ENCODE results near the gene NECAP2. TPM values are rescaled to one million over a fixed set of nuclear protein-coding genes. Genes with fewer than 3 reads are reported as not detected.
"Not testable (repeated sequence)": the region's sequence is repeated elsewhere in the genome, so short reads cannot be mapped to it uniquely, and the experiment has no call there.

NECAP2 gene
- total RNA-seq, 1 donor from 2014 or later = 17.8 TPM

DNA sequence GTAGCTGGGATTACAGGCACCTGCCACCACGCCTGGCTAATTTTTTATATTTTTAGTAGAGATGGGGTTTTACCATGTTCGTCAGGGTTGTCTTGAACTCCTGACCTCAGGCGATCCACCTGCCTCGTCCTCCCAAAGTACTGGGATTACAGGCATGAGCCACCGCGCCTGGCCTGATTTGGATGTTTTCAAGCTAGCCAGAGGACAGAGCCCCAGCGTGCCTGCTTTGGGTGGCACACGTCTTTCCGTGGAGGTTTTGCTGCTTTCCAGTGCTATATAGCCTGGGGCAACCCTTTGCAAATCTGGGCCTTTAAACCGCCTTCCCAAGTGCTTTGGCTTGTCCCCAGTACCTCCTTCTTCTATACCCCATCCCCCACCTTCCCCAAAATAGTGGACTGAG lies 15.6 kb downstream of the NECAP2 start:
- not testable (repeated sequence) for DNase-seq (ENCODE audit: low spot score); ATAC-seq

DNA sequence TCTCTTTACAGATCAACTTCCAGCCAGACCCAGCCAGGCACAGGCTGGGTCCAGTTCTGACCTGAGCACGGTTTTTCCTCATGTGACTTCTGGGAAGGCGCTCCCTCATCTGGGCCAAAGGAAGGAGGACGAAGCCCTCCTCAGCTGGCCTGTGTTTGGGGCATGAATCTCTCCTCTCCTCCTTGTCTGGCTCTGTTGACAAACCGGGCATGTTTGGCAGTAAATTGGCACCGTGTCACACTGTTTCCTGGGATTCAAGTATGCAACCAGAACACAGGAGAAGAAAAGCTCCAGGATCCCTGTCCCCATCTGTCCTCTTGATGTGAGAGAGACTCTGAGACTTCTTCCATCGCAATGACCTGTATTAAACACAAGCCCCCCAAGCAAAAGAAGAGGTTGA lies 18.3 kb downstream of the NECAP2 start:
- ATAC-seq = no peak
- DNase-seq (ENCODE audit: low spot score) = no peak

DNA sequence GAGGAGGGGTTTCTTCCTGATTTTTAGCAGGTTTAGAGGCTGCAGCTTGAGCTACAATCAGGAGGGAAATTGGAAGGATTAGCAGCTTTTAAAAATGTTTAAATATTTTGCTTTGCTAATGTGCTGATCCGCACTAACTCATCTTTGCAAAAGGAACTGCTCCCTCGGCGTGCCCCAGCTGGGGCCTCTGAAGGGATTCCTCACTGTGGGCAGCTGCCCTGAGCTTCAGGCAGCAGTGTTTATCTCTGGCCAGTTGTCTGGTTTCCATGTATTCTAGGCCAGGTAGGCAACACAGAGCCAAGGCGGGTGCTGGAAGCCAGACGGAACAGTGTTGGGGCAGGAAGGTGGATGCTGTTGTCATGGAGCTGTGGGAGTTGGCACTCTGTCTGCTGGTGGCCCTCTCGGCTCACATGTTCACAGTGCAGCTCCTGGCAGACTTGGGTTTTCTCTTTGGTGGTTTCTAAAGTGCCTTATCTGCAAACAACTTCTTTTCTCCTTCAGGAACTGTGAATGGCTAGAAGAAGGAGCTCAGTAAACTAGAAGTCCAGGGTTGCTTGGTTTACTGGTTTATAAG lies 18.9 kb downstream of the NECAP2 start:
- DNase-seq (ENCODE audit: low spot score) (no peak), ATAC-seq (no peak)

DNA sequence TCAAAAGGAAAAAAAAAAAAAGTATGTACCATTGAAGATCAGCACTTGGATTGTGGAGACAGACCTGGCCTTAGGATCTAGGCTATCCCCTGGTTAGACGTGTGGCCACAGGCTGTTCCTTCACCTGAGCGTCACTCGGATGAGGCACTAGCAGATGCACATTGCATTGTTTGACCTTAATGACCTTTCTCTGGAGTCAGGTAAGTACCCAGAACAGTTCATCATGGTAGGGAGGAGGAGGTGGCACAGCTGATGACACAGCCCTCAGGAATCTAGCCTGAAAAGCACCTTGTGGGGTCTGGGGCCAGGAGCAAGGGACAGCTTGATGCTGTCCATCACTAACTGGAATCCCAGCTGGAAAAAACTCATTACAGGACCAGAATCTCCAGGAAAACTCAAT lies 21.2 kb downstream of the NECAP2 start:
- DNase-seq (ENCODE audit: low spot score) (no peak), ATAC-seq (no peak)

DNA sequence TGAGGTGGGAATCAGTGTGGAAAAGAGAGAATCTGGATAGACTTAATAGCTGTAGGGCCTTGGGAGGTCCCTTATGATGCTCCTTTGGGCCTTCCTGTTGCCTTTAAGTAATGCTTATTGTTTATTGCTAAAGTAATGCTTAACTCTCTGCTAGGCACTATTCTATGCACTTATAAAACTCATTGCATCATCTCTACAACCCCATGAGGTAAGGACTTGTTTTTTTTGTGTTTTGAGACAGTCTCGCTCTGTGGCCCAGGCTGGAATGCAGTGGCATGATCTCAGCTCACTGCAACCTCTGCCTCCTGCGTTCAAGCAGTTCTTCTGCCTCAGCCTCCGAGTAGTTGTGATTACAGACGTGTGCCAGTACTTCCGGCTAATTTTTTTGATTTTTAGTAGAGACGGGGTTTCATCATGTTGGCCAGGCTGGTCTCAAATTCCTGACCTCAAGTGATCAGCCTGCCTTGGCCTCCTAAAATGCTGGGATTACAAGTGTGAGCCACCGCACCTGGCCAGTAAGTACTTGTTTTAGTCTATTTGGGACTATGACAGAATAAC lies 22.3 kb downstream of the NECAP2 start:
- ATAC-seq = no peak
- DNase-seq (ENCODE audit: low spot score) = no peak

DNA sequence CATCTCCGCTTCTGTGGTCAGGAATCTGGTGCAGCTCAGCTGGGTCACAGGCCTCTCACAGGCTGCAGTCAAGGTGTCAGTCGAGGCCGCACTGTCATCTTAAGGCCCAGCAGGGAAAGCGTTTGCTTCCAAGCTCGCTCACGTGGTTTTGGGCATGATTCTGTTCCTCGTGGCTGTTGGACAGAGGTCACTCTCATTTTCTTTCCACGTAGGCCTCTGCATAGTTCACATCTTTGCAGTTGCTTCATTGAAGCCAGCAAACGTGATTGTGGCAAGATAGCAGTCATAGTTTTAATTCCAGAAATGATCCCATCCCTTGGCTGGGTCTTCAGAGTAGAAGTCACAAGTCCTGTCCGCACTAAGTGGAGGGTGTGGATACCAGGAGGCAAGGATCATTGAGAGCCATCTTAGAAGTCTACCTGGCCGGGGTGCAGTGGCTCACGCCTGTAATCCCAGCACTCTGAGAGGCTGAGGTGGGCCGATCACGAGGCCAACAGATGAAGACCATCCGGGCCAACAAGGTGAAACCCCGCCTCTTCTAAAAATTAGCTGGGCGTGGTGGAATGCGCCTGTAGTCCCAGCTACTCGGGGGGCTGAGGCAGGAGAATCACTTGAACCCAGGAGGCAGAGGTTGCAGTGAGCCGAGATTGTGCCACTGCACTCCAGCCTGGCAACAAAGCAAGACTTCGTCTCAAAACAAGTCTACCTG lies 24.5 kb downstream of the NECAP2 start:
- DNase-seq (ENCODE audit: low spot score) (no peak), ATAC-seq (no peak)

DNA sequence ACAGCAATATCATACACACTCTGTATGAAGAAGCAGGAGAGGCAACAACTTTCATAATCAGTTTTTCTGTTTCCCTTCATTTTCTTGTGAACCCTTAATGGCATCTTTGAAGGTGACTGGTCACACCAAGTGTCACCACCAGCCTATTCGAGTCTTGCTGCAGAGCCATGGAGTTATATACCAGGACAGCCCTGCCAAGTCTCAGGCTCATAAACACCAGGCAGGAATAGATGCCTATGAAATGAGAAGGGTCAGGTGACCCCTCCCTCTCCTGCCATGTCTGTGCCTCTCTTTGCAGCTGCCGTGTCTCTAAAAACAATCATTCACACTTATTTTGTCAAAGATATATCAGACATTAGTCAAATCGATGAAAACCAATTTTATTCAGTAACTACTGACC lies 28.0 kb downstream of the NECAP2 start:
- DNase-seq (ENCODE audit: low spot score) (no peak), ATAC-seq (no peak)

DNA sequence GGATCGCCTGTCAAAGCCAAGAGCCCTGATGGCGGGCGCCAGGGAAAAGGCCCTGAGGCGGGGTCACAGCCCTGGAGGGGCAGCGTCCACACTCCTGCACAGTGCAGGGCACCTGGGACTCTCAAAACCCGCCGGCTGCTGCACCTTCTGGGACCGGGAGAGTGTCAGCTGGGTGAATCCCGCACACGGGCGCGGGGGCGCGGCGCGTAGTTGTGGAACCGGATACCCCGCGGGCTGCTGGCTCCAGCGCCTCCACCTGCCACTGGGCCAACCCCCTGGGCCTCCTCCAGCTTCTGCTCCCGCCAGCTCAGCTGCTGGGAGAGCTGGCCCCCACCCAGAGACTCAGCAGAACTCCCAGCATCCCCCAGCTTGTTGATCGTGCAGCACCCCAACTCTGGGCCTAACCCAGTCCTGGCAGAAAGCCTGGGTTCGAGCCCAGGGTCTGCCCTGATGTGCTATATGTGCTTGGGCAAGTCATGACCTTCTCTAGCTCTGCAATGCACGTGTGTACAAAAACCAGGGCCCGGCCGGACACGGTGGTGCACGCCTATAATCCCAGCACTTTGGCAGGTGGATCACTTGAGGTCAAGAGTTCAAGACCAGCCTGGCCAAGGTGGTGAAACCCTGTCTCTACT lies 33.8 kb downstream of the NECAP2 start:
- ATAC-seq (no peak), DNase-seq (ENCODE audit: low spot score) (no peak)

DNA sequence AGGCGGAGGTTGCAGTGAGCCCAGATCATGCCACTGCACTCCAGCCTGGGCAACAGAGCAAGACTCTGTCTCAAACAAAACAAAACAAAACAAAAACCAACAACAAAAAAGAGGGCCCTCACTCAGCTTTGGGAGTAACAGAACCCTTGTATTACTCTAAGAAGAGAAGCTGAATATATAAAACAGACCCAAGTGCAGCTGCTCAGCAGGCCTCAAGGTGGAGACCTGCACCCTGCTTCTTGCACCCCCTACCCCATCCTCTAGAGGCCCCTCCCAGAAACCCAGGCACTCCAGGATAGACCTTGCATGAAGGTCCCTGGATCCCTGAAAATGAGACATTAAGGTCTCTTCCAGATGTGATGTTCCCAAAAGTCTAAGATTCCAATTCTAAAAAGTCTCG lies 34.4 kb downstream of the NECAP2 start:
- not testable (repeated sequence) for DNase-seq (ENCODE audit: low spot score); ATAC-seq

DNA sequence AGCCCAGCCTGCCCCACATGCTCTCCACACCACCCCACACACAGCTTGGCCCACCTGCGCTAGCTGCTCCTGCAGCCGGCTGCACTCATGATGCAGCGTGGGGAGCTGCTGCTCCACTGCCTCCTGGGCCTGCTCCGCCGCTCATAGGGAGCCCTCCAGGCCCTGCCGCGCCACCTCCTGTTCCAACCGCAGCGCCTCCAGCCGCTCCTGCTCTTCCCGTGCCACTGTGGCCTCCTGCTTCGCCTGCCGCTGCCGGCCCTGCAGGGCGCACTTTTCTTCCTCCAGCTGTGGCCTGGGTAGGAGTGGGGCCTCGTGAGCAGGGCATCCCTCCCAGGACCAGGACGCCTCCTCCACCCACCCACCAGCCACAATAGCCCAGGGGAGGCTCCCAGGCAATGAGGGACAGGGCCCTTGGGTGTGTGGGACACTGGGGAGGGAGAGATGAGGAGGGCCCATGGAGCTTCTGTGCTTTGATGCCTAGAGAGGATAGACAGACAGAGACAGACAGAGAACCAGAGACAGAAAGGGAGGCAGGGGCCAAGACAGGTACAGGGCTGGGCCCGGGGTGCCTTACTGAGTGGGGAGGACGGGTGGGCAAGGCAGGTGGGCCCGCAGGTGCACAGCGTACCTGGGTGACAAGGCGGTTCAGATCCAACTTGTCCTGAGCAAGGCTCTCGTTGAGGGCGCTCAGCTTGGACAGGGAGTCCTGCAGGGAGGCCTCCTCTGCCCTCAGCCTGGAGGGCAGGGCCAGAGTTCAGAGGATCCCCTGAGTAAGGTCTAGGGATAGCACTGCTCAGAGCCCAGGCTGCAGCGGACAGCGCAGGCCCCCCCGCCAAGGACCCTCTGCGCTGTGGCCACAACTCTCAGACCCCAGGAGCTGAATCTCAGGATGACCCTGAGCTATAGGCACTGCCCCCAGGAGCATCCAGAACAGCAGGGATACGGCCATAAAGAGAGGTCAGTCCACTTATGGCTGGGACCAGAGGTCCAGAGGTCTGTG lies 35.5 kb downstream of the NECAP2 start:
- ATAC-seq = peak; percentile 34

DNA sequence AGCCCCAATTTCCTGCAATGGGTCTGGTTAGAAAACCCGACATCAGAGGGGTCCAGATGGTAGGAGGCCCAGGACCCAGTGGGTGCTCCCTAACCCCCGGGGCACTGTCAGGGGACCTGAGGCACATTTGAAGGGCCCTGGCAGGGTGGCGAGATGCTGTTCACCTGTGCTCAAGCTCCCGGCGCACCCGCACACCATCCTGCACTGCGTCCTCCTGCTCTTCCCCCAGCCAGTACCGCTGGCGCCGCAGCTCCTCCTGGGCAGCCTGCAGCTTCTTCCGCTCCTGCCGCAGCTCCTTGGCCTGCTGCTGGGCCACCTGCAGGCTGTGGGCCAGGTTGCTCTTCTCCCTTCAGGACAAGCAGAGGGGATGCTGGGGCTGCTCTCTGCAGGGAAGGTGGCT lies 37.6 kb downstream of the NECAP2 start:
- DNase-seq (ENCODE audit: low spot score) = no peak
- ATAC-seq = no peak

More for the DNA sequence above, 35.5 kb downstream of the NECAP2 start:
- DNase-seq (ENCODE audit: low spot score) = not testable (repeated sequence)

DNA sequence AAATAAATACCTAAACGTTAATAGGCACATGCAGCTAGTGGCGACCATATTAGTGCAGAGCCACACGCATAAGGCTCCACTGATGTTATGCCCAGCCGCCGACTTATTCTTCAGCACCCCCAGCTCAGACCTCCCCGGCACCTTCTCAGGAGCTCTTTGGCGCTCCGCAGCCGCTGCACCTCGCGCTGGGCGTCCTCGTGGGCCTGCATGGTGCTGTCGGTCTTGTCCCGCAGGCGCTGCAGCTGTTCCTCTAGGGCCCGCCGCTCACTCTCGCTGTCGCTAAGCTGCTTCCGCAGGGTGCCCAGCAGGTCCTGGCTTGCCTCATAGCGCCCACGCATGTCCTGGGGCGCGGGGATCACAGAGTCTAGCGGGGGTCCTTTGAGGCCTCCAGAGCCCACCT lies 42.6 kb downstream of the NECAP2 start:
- DNase-seq (ENCODE audit: low spot score); ATAC-seq: not testable (repeated sequence)

DNA sequence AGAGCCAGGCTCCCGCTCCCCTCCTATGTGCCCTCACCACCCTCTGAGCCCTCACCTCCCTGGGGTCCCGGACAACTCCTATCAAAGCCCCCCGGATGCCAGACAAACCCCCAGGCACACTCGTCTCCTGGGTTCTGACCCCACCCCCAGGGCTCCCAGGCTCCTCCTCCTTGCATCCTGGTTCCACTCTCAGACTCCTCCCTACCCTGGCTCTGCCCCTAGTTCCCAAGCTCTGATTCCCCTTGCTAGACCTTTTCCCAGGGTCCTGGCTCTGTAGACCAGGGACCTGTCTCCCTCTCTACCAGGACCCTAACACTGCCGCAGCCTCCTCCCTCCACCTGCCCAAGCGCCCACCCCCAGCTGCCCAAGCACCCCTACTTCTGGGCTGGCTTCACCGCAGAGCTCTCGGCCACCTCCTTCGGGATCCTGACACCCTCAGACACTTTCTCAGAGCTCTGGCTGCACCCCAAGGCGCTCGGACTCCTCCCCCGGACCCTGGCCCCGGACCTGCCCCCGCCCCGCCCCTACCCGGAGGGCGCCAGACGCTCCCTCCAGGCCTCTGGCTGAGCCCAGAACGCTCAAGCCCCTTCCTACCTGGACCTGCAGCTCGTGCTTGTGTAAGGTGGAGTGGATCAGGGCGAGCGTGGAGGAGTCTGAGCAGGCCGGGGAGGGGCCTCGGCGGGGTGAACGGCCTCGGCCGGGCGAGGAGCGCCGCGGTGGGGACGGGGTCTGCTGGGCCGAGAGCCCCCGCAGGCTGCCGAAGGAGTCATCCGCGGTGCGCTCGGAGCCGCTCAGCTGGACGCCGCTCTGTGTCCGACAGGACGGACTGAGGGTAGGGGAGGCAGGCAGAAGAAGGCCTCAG lies 43.3 kb downstream of the NECAP2 start:
- DNase-seq (ENCODE audit: low spot score); ATAC-seq: not testable (repeated sequence)

DNA sequence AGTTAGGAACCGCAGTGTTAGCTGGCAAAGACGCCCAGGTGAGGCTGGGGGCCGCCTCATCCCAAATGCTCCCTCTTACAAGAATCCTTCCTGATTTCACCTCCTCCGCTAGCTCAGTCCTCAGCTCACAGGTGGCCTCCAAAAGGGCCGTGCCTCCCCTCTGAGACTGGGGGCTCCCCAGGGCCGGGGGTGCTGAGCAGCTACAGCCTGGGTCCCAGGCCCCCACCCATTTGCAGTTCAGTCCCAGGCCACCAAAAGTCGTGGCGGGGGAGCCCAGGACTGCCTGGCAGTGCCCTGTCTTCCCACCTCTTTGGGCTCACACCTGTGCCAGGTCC lies 43.9 kb downstream of the NECAP2 start:
- ATAC-seq (no peak), DNase-seq (ENCODE audit: low spot score) (no peak)

DNA sequence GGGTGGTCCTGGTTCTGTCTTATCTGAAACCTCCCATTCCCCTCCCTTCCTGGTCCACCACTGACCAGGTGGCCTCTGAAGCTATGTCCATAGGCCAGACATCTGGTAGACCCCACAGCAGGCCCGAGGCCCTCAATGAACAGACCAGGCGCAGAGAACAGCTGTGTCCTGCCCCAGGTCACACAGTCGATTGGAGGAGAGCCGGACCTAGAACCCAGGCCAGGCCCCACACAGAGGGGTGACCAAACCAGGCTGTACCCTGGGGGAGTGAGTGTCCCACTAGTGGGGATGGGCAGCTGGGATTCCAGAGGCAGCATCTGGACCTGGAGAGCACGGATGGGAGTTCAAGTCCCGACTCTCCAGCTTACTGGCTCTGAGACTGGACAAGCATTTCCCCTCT lies 44.4 kb downstream of the NECAP2 start:
- no peak for DNase-seq (ENCODE audit: low spot score)
- no peak for ATAC-seq

DNA sequence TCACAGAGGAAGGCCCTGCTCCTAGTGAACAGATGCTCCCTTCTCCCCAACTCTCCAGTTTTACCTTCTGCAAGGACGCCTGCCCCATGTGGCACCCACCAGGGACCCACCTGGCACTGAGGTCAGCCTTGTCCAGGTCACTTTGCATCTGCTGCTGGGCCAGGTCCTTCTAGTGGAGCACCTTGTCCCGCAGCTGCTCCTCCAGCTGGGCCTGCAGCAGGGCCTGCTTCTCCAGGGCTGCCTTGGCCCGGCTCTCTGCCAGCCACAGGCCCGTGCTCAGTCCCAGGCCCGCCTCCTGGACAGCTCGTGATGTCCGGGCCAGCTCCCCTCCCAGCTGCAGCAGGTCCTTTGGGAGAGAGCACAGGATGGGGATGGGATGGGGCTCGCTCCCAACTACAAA lies 45.8 kb downstream of the NECAP2 start:
- ATAC-seq; DNase-seq (ENCODE audit: low spot score): not testable (repeated sequence)

DNA sequence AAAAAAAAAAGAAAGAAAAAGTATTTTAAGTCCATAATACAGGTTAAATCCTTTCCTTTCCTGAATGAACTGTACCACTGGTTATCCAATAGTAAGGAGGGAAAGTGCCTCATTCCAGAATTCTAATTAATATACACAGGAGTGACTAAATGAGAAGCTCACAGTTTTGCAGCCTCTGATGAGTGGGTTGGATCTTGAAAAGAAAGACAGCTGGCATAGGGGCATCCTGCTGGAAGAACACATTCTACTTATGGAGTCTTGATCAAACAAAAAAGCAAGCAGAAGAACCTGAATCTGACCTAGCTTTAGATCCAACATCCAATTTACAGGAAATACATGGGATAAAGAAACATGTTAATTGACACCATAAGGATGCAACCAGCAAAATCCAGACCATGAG lies 46.5 kb downstream of the NECAP2 start:
- not testable (repeated sequence) for DNase-seq (ENCODE audit: low spot score); ATAC-seq

DNA sequence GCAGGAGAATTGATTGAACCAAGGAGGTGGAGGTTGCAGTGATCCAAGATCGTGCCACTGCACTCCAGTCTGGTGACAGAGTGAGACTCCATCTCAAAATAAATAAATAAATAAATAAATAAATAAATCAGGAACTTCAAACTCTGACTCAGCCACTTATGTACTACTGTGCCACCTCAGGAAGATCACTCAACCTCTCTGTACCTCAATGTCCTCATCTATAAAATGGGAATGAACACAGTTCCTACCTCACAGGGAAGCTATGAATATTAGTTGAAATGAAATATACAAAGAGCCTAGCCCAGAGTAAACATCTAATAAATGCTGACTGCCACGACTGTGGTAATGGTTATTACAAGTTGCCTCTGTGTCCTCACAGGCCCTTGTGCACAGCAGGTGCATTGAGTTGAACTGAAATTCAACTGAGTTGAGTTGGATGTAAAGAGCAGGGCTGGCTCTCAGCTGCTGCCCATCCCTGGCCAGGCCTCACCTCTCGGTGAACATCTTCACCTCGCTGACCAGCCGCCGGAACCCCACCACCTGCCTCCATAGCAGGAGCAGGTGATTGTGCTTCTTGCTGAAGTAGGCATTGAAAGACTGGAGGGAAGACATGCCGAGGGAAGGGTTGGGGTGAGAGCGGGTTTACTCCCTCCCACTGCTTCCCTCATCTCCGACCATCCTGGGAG lies 48.8 kb downstream of the NECAP2 start:
- DNase-seq (ENCODE audit: low spot score); ATAC-seq: not testable (repeated sequence)

DNA sequence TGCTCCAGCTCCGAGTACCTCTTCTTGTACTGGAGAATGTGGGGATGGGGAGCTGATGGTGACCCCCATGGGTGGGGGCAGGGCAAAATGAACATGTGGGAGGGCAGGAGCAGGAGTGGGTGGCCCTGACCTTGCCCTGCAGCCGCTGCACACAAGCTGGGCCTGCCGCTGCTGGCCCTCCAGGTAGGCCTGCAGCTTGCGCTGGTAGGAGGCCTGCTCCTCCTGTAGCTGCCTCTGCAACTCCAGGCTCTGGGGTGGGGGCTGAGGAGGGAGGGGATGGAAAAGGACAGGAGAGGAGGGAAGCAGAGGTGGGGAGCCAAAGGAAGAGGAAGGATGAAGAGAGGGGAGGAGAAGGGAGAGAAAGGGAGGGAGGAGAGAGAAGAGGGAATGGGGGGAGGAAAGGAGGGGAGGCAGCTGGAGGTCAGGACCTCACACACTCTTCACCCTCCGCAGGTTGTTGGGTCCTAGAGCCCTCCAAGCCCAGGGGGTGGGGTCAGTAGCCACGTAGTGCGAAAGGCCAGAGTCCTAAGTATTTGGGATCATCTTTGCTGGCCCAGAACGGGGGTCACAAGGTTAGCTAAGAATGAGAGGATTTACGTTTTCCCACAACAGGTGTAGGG lies 50.6 kb downstream of the NECAP2 start:
- no peak for ATAC-seq
- DNase-seq (ENCODE audit: low spot score) = no peak

Measured in left lobe of liver (tissue), 2 donors.